K562 (cell line): Measurements from ENCODE around the gene GNS. TPM values are rescaled to one million over a fixed set of nuclear protein-coding genes. Genes with fewer than 3 reads are reported as not detected.
A peak's percentile ranks its signal among the peaks of the same experiment; 100 is the strongest.

Source experiments
- ATAC-seq: fragments of 200-7000 bp; cut with Tn5 transposase; 3 replicates; pipeline ENCODE4 v1.9.1; 2020; ENCODE audit warnings: moderate library complexity
- BruUV-seq: library from RNA; stranded (reverse); fragments of 400-500 nt; replicated peaks from 2 replicates; lab custom pipeline; 2021; lab: Mats Ljungman, UMichigan
- CTCF ChIA-PET: fragments of 300-600 bp; formaldehyde crosslinking; extraction: SDS; loops from one replicate; lab custom pipeline; 2021; ENCODE audit warnings: low intra/inter-chr PET ratio; lab: Yijun Ruan, JAX
- POLR2A ChIA-PET: fragments of 300-600, 350-650 bp; sonication (Branson Sonifier 250); formaldehyde crosslinking; extraction: SDS; loops from one replicate; lab custom pipeline; 2021; ENCODE audit warnings: antibody characterized with exemption, inconsistent platforms; lab: Yijun Ruan, JAX
- DNase-seq, 4 experiments: peaks; one replicate each; pipeline versions ENCODE4 v3.0.0 to v3.0.0-alpha.2; 2011 to 2018; ENCODE audit warnings: low spot score in 3 of 4, mixed read lengths in 3 of 4; ENCODE audit errors: extremely low read depth in 1 of 4
- FAIRE-seq: peaks from 2 replicates; lab custom pipeline; 2011; peaks lifted over from hg19 to GRCh38; lab: Jason Lieb, UNC
- H2AFZ ChIP-seq: 2 replicates; pipeline ENCODE4 v1.6.0; 2011; ENCODE audit warnings: low read depth, low read length, control low read depth, inconsistent platforms
- H3K27ac ChIP-seq: fragments of 200-600 bp; 3 replicates; pipeline ENCODE4 v1.8.0; 2011; ENCODE audit warnings: low read depth, mild to moderate bottlenecking, control low read depth, inconsistent platforms, low read length, moderate library complexity, mixed read lengths; ENCODE audit errors: extremely low read depth
- H3K27me3 ChIP-seq, 2 experiments: fragments of 300-600 bp in 1 of 2; 2 replicates in 1 of 2; 3 replicates in 1 of 2; pipeline versions ENCODE4 v1.6.0 to v1.8.0; 2011; ENCODE audit warnings: inconsistent platforms in 2 of 2, low read length in 2 of 2, mild to moderate bottlenecking in 1 of 2, mixed read lengths in 1 of 2, moderate library complexity in 1 of 2; ENCODE audit not compliant: control insufficient read depth in 2 of 2, insufficient read depth in 2 of 2
- H3K36me3 ChIP-seq: fragments of 300-600 bp; 3 replicates; pipeline ENCODE4 v1.8.0; 2011; ENCODE audit warnings: mild to moderate bottlenecking, low read length, inconsistent platforms; ENCODE audit not compliant: control insufficient read depth, insufficient read depth
- H3K4me1 ChIP-seq, 2 experiments: fragments of 200-600 bp in 1 of 2; replicated peaks in 1 of 2; 2 replicates in 1 of 2; 3 replicates in 1 of 2; pipeline versions ENCODE4 v1.5.1 to v1.8.0; 2011; ENCODE audit warnings: inconsistent platforms in 2 of 2, low read length in 2 of 2, mild to moderate bottlenecking in 1 of 2, mixed read lengths in 1 of 2, moderate library complexity in 1 of 2; ENCODE audit not compliant: control insufficient read depth in 2 of 2, insufficient read depth in 2 of 2
- H3K4me2 ChIP-seq: 2 replicates; pipeline ENCODE4 v1.6.1; 2011; ENCODE audit warnings: low read length, control low read depth, inconsistent platforms, mixed read lengths; ENCODE audit not compliant: insufficient read depth
- H3K4me3 ChIP-seq: fragments of 200-600 bp; sonication (generic), shearing (Covaris generic); 2 replicates; pipeline ENCODE4 v1.5.1; 2016; ENCODE audit warnings: control low read depth, inconsistent platforms
- H3K79me2 ChIP-seq: fragments of 200-600 bp; 3 replicates; pipeline ENCODE4 v1.8.0; 2011; ENCODE audit warnings: low read length, inconsistent platforms; ENCODE audit not compliant: control insufficient read depth, insufficient read depth
- H3K9ac ChIP-seq, 2 experiments: 2 replicates each; pipeline versions ENCODE4 v1.6.0 to v1.6.1; 2011; ENCODE audit warnings: low read depth in 2 of 2, low read length in 2 of 2, control low read depth in 1 of 2, inconsistent platforms in 1 of 2, mild to moderate bottlenecking in 1 of 2, mixed read lengths in 1 of 2; ENCODE audit not compliant: insufficient read depth in 1 of 2
- H3K9me1 ChIP-seq: one replicate; pipeline ENCODE4 v1.6.0; 2011; ENCODE audit warnings: inconsistent platforms, mild to moderate bottlenecking, low read length, moderate library complexity; ENCODE audit not compliant: control insufficient read depth, insufficient read depth
- H3K9me3 ChIP-seq: replicated peaks from 2 replicates; pipeline ENCODE4 v1.5.1; 2011; ENCODE audit warnings: low read depth, low read length, inconsistent platforms; ENCODE audit not compliant: control insufficient read depth, insufficient read depth
- H4K20me1 ChIP-seq: replicated peaks from 2 replicates; pipeline ENCODE4 v1.6.1; 2011; ENCODE audit warnings: low read length, inconsistent platforms, mixed read lengths; ENCODE audit not compliant: control insufficient read depth, insufficient read depth
- CBX2 ChIP-seq: fragments of 200-600 bp; sonication (generic); IDR thresholded peaks from one replicate; pipeline ENCODE4 v1.6.1; 2012; ENCODE audit warnings: mild to moderate bottlenecking, low read length, inconsistent platforms; ENCODE audit not compliant: insufficient read depth, poor library complexity, severe bottlenecking
- ZNF668 ChIP-seq: fragments of 250-450 bp; sonication (Bioruptor Pico); IDR thresholded peaks from 2 replicates; pipeline ENCODE4 v1.8.0; 2022; ENCODE audit warnings: mild to moderate bottlenecking, inconsistent platforms
- WGBS: fragments of 100-300 bp; shearing (Covaris generic); methylation state at CpG from one replicate; pipeline ENCODE4 v1.1.6; 2016; ENCODE audit warnings: low coverage, mixed read lengths; ENCODE audit not compliant: insufficient coverage; ENCODE audit errors: missing lambda C conversion rate; 5-methylcytosine and 5-hydroxymethylcytosine counted together
- in situ Hi-C: fragments of 300-500 bp; cut with MboI; formaldehyde crosslinking; loops from 4 replicates; pipeline ENCODE4 v1.15.0; 2018; ENCODE audit warnings: inconsistent platforms, mixed read lengths
- intact Hi-C: fragments of 100-400 bp; cut with micrococcal nuclease; formaldehyde crosslinking; loops from 2 replicates; pipeline ENCODE4 v1.14.2; 2022
- polyA plus RNA-seq, 8 experiments: library from polyadenylated mRNA; depleted of rRNA in 4 of 8; stranded (reverse) in 5 of 8; unstranded in 3 of 8; fragments of >200 nt; fragmentation: Nextera tagmentation in 2 of 8; fragmentation: Illumina TruSeq in 1 of 8; extraction: Ambion mirVana in 2 of 8; extraction: Trizol in 1 of 8; gene quantifications; 2 replicates each; pipeline versions ENCODE4 v1.2.1 to v1.2.3, GENCODE V29; 2011 to 2014; ENCODE audit warnings: inconsistent platforms in 1 of 8, missing spikeins in 1 of 8
- total RNA-seq, 7 experiments: library from RNA; depleted of rRNA in 6 of 7; stranded (reverse); fragments of >200 nt in 6 of 7; fragmentation: Illumina TruSeq in 2 of 7; extraction: Trizol in 2 of 7; gene quantifications; 2 replicates each; pipeline versions ENCODE4 v1.2.1 to v1.2.3, GENCODE V29; 2011 to 2021; ENCODE audit warnings: low replicate concordance in 1 of 7

Gene GNS
- total and polyA plus RNA-seq, 9 of the 15 experiments (the other 6 are each of a cell fraction or from before 2014, with no cell fraction given): 4.6 to 30.3 (median 18.9) TPM

DNA sequence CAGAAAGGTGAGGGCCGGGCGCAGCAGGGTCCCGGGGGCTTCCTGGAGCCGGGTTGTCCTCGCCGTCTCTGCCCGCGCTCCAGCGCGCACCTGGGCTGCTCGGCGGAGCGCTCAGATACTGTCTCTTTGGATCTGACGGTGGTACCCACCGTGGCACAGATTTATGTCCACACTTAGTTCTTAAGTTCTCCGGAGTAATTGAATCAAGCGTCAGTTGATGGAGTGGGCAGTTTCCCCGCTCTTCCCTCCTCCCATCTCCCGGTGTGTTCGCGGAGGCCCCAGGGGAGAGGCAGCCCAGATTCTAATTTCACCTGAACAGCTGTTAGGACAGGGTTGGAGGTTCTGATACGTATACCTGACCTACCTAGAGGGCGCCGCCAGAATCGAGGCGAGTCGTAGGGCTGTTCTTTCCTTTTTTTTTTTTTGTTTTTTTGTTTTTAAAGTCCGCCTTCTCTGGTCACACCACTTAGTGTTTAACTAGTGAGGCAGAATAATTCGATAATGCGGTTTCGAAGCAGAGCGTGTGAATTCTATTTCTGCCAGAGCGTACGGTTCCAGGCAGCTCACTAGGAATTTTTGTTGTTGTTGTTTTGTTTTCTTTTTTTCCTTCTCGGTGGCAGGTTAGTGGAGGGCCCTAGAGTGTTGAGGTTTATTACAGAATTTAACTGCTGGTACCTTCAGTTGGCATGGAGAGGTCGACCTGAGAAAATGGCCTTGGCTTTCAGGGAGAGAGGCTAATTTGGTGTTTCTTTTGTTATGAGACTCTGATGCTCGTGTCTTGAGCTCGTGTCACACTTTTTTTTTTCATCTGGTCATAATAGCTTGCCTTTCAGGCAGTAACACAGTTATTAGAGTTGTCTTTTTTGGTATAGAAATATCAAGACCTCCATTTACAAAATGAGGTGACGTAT lies 22.3 kb upstream of the GNS start:
- DNase-seq (no peak), FAIRE-seq (no peak), ATAC-seq (0 out of 3 replicates have a peak, but pooled peaks have one; percentile 19)
- Histone ChIP-seq H3K4me2 (no peak overlapping the region), H3K9ac (no peak overlapping the region), H4K20me1 (no peaks in the 10 kb centered on the region), H2AFZ (no peak overlapping the region), H3K27ac (no peak overlapping the region), H3K4me1 (peaks cover 0 to 13% of the 10 kb centered on the region in 2 experiments; a peak in 2 of 5 replicates), H3K36me3 (no peaks in the 10 kb centered on the region), H3K27me3 (peaks cover 35 to 55% of the 10 kb centered on the region in 2 experiments), H3K9me1 (no peaks in the 10 kb centered on the region), H3K9me3 (no peaks in the 10 kb centered on the region), H3K79me2 (no peaks in the 10 kb centered on the region), H3K4me3 (no peak overlapping the region)
- intact Hi-C loops: no loop called here
- ChIA-PET CTCF (interaction anchor here (0.9 kb wide), 1 partner anchor 14 kb away, joined by 3 read pairs; no protein-coding TSS in a partner anchor), POLR2A (no interaction called here)
- TF ChIP-seq ZNF668 (CRISPR knock-in tag) (no peak), CBX2 (peak; percentile 65)
- BruUV-seq: no TSS peak
- WGBS: 28% methylated on average over 34 of the region's 39 CpGs
- in situ Hi-C loops: no loop called here
